ENCODE data around the gene RAB18. TPM values are rescaled to one million over a fixed set of nuclear protein-coding genes. Genes with fewer than 3 reads are reported as not detected.

The RAB18 gene
- total RNA-seq, 1 donor from 2014 or later: 112 TPM

DNA sequence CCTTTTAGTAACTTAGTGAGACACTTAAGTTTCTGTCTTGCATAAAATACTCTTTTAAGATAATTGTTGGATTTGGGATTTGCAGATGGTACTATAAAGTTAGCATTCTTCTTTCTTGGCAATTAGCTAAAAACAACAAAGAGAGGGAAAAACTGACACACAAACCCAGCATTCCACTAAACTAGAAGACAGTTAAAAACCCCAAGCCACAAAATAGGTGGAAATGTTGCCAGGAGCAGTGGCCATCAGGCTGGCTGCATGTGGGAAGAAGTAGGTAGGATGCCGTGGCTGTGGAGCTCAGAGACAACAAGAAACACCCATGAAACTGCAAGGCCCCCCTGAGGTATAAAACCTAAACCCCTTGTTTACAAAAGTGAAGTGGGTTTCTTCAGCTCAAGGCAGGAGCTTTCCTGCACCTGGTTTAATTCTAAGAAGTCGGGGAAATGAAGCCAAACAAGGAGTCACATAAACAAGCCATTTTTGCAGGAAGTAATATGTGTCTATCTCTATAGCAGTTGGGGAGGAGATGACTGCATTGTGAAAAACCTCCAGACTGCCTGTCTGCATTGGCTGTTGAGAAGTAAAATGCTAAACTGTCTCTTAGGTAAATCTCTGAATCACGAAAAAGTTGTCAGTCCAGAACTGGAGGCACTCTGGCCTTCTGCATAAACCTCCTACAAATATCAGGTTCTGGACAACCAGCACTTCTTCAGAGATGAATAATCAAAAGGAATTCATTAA, 9.5 kb downstream of the RAB18 start:
- Mint-ChIP-seq H3K36me3 (ENCODE audit: low read depth, unreplicated experiment) (peaks cover 5% of the 10 kb centered on the region), H3K9me3 (ENCODE audit: unreplicated experiment) (no peaks in the 10 kb centered on the region), H3K4me3 (ENCODE audit: unreplicated experiment) (no peak overlapping the region), H3K4me1 (ENCODE audit: unreplicated experiment) (no peaks in the 10 kb centered on the region), H3K27me3 (ENCODE audit: unreplicated experiment) (no peaks in the 10 kb centered on the region), H3K27ac (ENCODE audit: unreplicated experiment) (no peak overlapping the region)
- DNase-seq (ENCODE audit: low spot score): no peak
- TF ChIP-seq, protein P1, sequence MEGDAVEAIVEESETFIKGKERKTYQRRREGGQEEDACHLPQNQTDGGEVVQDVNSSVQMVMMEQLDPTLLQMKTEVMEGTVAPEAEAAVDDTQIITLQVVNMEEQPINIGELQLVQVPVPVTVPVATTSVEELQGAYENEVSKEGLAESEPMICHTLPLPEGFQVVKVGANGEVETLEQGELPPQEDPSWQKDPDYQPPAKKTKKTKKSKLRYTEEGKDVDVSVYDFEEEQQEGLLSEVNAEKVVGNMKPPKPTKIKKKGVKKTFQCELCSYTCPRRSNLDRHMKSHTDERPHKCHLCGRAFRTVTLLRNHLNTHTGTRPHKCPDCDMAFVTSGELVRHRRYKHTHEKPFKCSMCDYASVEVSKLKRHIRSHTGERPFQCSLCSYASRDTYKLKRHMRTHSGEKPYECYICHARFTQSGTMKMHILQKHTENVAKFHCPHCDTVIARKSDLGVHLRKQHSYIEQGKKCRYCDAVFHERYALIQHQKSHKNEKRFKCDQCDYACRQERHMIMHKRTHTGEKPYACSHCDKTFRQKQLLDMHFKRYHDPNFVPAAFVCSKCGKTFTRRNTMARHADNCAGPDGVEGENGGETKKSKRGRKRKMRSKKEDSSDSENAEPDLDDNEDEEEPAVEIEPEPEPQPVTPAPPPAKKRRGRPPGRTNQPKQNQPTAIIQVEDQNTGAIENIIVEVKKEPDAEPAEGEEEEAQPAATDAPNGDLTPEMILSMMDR (IDR thresholded peaks at IDR 0.05; ENCODE audit: unreplicated experiment): no peak

DNA sequence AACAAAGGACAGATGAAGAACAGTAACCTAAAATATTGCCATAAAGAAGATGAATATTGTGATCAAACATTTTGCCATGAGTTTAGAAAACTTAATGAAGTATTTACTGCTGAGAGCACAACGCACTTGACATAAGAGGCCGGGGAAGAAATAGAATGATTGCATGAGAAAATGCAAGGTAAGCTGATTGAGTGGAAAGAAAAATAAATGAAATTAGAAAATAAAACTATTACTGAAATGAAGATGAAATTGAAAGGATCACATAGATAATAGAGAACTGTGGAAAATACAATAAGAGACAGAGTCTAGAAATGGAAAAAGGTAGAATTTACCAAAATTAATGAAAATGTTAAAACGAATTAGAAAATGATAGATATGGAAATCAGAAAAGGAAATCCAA, 10.1 kb downstream of the RAB18 start:
- Mint-ChIP-seq H3K27ac (ENCODE audit: unreplicated experiment) (no peak overlapping the region), H3K4me3 (ENCODE audit: unreplicated experiment) (no peak overlapping the region)

DNA sequence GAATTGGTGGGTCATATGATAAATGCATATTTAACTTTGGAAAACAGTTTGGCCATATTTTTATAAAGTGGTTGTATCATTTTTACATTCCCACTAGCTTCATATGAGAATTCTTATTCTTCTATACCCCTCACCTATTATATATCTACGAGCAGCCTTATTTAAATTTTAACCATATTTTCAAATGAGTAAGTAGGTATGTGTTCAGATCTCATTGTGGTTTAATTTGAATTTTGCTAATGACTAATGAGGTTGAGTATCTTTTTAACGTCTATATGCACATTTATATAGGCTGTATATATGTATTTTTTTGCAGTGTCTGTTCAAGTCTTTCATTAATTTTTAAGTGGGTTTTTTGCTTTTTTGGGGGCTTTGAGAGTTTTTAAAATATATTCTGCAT, 14.2 kb downstream of the RAB18 start:
- no peak for DNase-seq (ENCODE audit: low spot score)
- H3K4me1 Mint-ChIP-seq (ENCODE audit: unreplicated experiment): no peaks in the 10 kb centered on the region
- H3K27ac Mint-ChIP-seq (ENCODE audit: unreplicated experiment): no peak overlapping the region
- TF ChIP-seq, protein P1 (IDR thresholded peaks at IDR 0.05; ENCODE audit: unreplicated experiment): no peak
- H3K9me3 Mint-ChIP-seq (ENCODE audit: unreplicated experiment): no peaks in the 10 kb centered on the region
- no peak overlapping the region for H3K4me3 Mint-ChIP-seq (ENCODE audit: unreplicated experiment)
- H3K27me3 Mint-ChIP-seq (ENCODE audit: unreplicated experiment): no peaks in the 10 kb centered on the region
- H3K36me3 Mint-ChIP-seq (ENCODE audit: low read depth, unreplicated experiment): peaks cover 5% of the 10 kb centered on the region

More for the DNA sequence above, 10.1 kb downstream of the RAB18 start:
- no peaks in the 10 kb centered on the region for H3K4me1 Mint-ChIP-seq (ENCODE audit: unreplicated experiment)
- TF ChIP-seq, protein P1 (IDR thresholded peaks at IDR 0.05; ENCODE audit: unreplicated experiment): no peak
- H3K36me3 Mint-ChIP-seq (ENCODE audit: low read depth, unreplicated experiment): peaks cover 5% of the 10 kb centered on the region
- no peaks in the 10 kb centered on the region for H3K27me3 Mint-ChIP-seq (ENCODE audit: unreplicated experiment)
- H3K9me3 Mint-ChIP-seq (ENCODE audit: unreplicated experiment): no peaks in the 10 kb centered on the region
- DNase-seq (ENCODE audit: low spot score): no peak

DNA sequence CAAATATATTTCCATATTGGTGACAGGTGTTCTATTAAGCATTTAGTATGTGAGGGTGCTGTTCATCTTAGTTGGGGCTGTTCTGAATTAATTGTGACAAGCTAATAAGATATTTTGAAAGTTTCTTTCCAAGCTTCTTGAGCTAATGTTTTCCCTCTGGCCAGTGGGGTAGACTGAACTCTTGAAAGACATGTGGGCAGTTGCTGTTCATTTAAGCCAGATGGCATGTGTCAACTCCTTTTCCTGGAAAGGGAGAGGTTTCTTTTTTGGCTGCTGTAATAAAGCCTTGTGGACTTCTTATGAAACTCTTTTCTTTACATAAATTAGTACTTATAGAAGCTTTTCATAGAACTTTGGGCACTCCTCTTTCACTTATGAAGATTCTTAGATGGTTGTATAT, 21.7 kb downstream of the RAB18 start:
- Mint-ChIP-seq H3K4me3 (ENCODE audit: unreplicated experiment) (no peak overlapping the region), H3K9me3 (ENCODE audit: unreplicated experiment) (no peaks in the 10 kb centered on the region), H3K4me1 (ENCODE audit: unreplicated experiment) (peaks cover 14% of the 10 kb centered on the region), H3K36me3 (ENCODE audit: low read depth, unreplicated experiment) (no peaks in the 10 kb centered on the region), H3K27me3 (ENCODE audit: unreplicated experiment) (no peaks in the 10 kb centered on the region), H3K27ac (ENCODE audit: unreplicated experiment) (no peak overlapping the region)
- TF ChIP-seq, protein P1 (IDR thresholded peaks at IDR 0.05; ENCODE audit: unreplicated experiment): no peak
- DNase-seq (ENCODE audit: low spot score): no peak

DNA sequence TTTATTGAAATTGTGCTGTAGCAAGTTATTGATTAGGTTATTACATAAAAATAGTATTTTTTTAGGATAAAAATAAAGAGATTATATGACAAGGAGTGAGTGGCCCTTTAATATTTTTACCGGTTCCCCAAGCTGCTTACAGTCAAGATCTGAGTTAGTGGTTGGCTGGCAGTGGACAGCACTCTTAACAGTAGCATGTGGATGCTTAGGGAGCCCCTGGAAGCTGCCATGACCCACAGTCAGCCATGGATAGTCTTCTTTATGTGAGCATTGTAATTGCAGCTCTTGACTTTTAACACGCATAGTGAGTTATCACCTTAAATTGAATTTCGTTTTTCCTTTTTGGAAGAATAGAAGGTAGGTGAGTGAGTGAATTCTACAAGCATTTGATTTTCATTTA, 22.1 kb downstream of the RAB18 start:
- no peaks in the 10 kb centered on the region for H3K9me3 Mint-ChIP-seq (ENCODE audit: unreplicated experiment)
- TF ChIP-seq, protein P1 (IDR thresholded peaks at IDR 0.05; ENCODE audit: unreplicated experiment): no peak
- no peaks in the 10 kb centered on the region for H3K36me3 Mint-ChIP-seq (ENCODE audit: low read depth, unreplicated experiment)
- no peak overlapping the region for H3K4me3 Mint-ChIP-seq (ENCODE audit: unreplicated experiment)
- H3K4me1 Mint-ChIP-seq (ENCODE audit: unreplicated experiment): peaks cover 14% of the 10 kb centered on the region
- H3K27ac Mint-ChIP-seq (ENCODE audit: unreplicated experiment): no peak overlapping the region
- no peaks in the 10 kb centered on the region for H3K27me3 Mint-ChIP-seq (ENCODE audit: unreplicated experiment)
- no peak for DNase-seq (ENCODE audit: low spot score)

All from endothelial cell (in vitro differentiated cells).